ENCODE results near the gene SYNDIG1.

SYNDIG1 gene

GRCh38 chr20:24674921-24675605 is 205.6 kb downstream of the SYNDIG1 start:
- DNase-seq (ENCODE audit: low spot score), result no peak

- DNase-seq (ENCODE audit: low spot score), result no peak
Measured at GRCh38 chr20:24675651-24676352, 206.4 kb downstream of the SYNDIG1 start.

- DNase-seq (ENCODE audit: low spot score), result no peak
Measured at GRCh38 chr20:24676353-24676977, 207.0 kb downstream of the SYNDIG1 start.

GRCh38 chr20:24676978-24677370 is 207.5 kb downstream of the SYNDIG1 start:
- DNase-seq (ENCODE audit: low spot score), result no peak

- no peak for DNase-seq (ENCODE audit: low spot score)
Measured at GRCh38 chr20:24677626-24678315, 208.3 kb downstream of the SYNDIG1 start.

- no peak for DNase-seq (ENCODE audit: low spot score)
Measured at GRCh38 chr20:24678351-24679106, 209.1 kb downstream of the SYNDIG1 start.

- DNase-seq (ENCODE audit: low spot score), result no peak
Measured at GRCh38 chr20:24679448-24680047, 210.1 kb downstream of the SYNDIG1 start.

- DNase-seq (ENCODE audit: low spot score), result no peak
Measured at GRCh38 chr20:24681634-24682495, 212.4 kb downstream of the SYNDIG1 start.

- DNase-seq (ENCODE audit: low spot score), result no peak
Measured at GRCh38 chr20:24682496-24682985, 213.1 kb downstream of the SYNDIG1 start.

- DNase-seq (ENCODE audit: low spot score), result no peak
Measured at GRCh38 chr20:24683676-24684075, 214.2 kb downstream of the SYNDIG1 start.

GRCh38 chr20:24684421-24684871 is 215.0 kb downstream of the SYNDIG1 start:
- DNase-seq (ENCODE audit: low spot score), result no peak

- no peak for DNase-seq (ENCODE audit: low spot score)
Measured at GRCh38 chr20:24684956-24685691, 215.7 kb downstream of the SYNDIG1 start.

GRCh38 chr20:24685736-24686135 is 216.3 kb downstream of the SYNDIG1 start:
- DNase-seq (ENCODE audit: low spot score), result no peak

GRCh38 chr20:24686156-24686555 is 216.7 kb downstream of the SYNDIG1 start:
- no peak for DNase-seq (ENCODE audit: low spot score)

GRCh38 chr20:24690408-24690807 is 221.0 kb downstream of the SYNDIG1 start:
- no peak for DNase-seq (ENCODE audit: low spot score)

GRCh38 chr20:24691901-24692351 is 222.5 kb downstream of the SYNDIG1 start:
- no peak for DNase-seq (ENCODE audit: low spot score)

GRCh38 chr20:24692446-24693200 is 223.2 kb downstream of the SYNDIG1 start:
- DNase-seq (ENCODE audit: low spot score), result no peak

GRCh38 chr20:24693466-24694156 is 224.2 kb downstream of the SYNDIG1 start:
- no peak for DNase-seq (ENCODE audit: low spot score)

All from GM03348 (cell line).